H1 (cell line): ENCODE results near the gene AAK1. TPM values are rescaled to one million over a fixed set of nuclear protein-coding genes. Genes with fewer than 3 reads are reported as not detected.

Experiments
- CTCF ChIA-PET: fragments of 300-600 bp; sonication (Branson Sonifier 250); formaldehyde crosslinking; loops from one replicate; lab custom pipeline; 2021; ENCODE audit not compliant: partially characterized antibody; lab: Charles Lee
- POLR2A ChIA-PET: fragments of 300-600 bp; sonication (Branson Sonifier 250); formaldehyde crosslinking; loops from one replicate; lab custom pipeline; 2021; ENCODE audit warnings: inconsistent platforms; ENCODE audit not compliant: partially characterized antibody; lab: Charles Lee
- DNase-seq, 2 experiments: peaks; one replicate each; pipeline versions ENCODE4 v3.0.0 to v3.0.0-alpha.2; 2010 to 2022; ENCODE audit warnings: low spot score in 2 of 2, low read depth in 1 of 2, mixed read lengths in 1 of 2
- FAIRE-seq: peaks from 2 replicates; lab custom pipeline; 2011; peaks lifted over from hg19 to GRCh38; lab: Jason Lieb, UNC
- H2AFZ ChIP-seq: 2 replicates; pipeline ENCODE4 v1.8.1; 2012; ENCODE audit warnings: low read length, inconsistent platforms
- H2AK5ac ChIP-seq: 2 replicates; pipeline ENCODE4 v1.6.1; 2013; ENCODE audit warnings: low read depth, low read length
- H2BK120ac ChIP-seq: replicated peaks from 2 replicates; pipeline ENCODE3; 2013; ENCODE audit warnings: low read depth, low read length, inconsistent platforms
- H2BK12ac ChIP-seq: 2 replicates; pipeline ENCODE4 v1.6.1; 2013; ENCODE audit warnings: low read depth, low read length
- H2BK15ac ChIP-seq: 2 replicates; pipeline ENCODE4 v1.6.1; 2013; ENCODE audit warnings: low read length
- H2BK20ac ChIP-seq: 2 replicates; pipeline ENCODE4 v1.6.1; 2013; ENCODE audit warnings: low read length
- H2BK5ac ChIP-seq: 2 replicates; pipeline ENCODE4 v1.6.1; 2013; ENCODE audit warnings: low read depth, low read length
- H3K14ac ChIP-seq: 2 replicates; pipeline ENCODE4 v1.6.1; 2013; ENCODE audit warnings: inconsistent platforms; ENCODE audit not compliant: insufficient read length
- H3K18ac ChIP-seq: 2 replicates; pipeline ENCODE4 v1.6.1; 2013; ENCODE audit warnings: low read length; ENCODE audit errors: extremely low read depth
- H3K23ac ChIP-seq: 2 replicates; pipeline ENCODE4 v1.6.1; 2013; ENCODE audit warnings: inconsistent platforms; ENCODE audit not compliant: insufficient read length
- H3K23me2 ChIP-seq: 2 replicates; pipeline ENCODE4 v1.6.1; 2013; ENCODE audit warnings: low read depth, low read length
- H3K27ac ChIP-seq: 2 replicates; pipeline ENCODE4 v1.6.1; 2011; ENCODE audit warnings: low read depth, low read length, inconsistent platforms
- H3K27me3 ChIP-seq, 4 experiments: replicated peaks in 1 of 4; 1 replicate in 1 of 4; 2 replicates in 3 of 4; pipeline versions ENCODE4 v1.6.1 to v1.8.1; 2011 to 2013; ENCODE audit warnings: low read length in 3 of 4, mild to moderate bottlenecking in 3 of 4, inconsistent platforms in 2 of 4, mixed read lengths in 2 of 4, moderate library complexity in 1 of 4; ENCODE audit not compliant: control insufficient read depth in 3 of 4, insufficient read depth in 3 of 4; ENCODE audit errors: extremely low read depth in 1 of 4
- H3K36me3 ChIP-seq, 4 experiments: 2 replicates each; pipeline versions ENCODE4 v1.6.1 to v1.8.1; 2011 to 2013; ENCODE audit warnings: mild to moderate bottlenecking in 4 of 4, low read length in 3 of 4, moderate library complexity in 2 of 4, control low read depth in 1 of 4, inconsistent platforms in 1 of 4; ENCODE audit not compliant: insufficient read depth in 4 of 4, control insufficient read depth in 2 of 4
- H3K4ac ChIP-seq: replicated peaks from 2 replicates; pipeline ENCODE3; 2013; ENCODE audit warnings: low read length, low read depth, mixed read lengths, inconsistent platforms; ENCODE audit not compliant: insufficient read length
- H3K4me1 ChIP-seq, 4 experiments: replicated peaks in 1 of 4; 1 replicate in 1 of 4; 2 replicates in 3 of 4; pipeline versions ENCODE4 v1.6.1 to v1.8.1; 2011 to 2013; ENCODE audit warnings: low read length in 3 of 4, inconsistent platforms in 2 of 4, mixed read lengths in 1 of 4; ENCODE audit not compliant: insufficient read depth in 4 of 4, control insufficient read depth in 3 of 4
- H3K4me2 ChIP-seq, 2 experiments: 2 replicates each; pipeline versions ENCODE4 v1.6.1 to v1.8.1; 2011 to 2013; ENCODE audit warnings: low read depth in 2 of 2, low read length in 2 of 2, control low read depth in 1 of 2, inconsistent platforms in 1 of 2, mild to moderate bottlenecking in 1 of 2; ENCODE audit not compliant: insufficient read depth in 1 of 2
- H3K4me3 ChIP-seq, 4 experiments: fragments of 200-600, 300-600 bp in 1 of 4; sonication (generic), shearing (Covaris generic), sonication (Bioruptor Twin) in 1 of 4; 2 replicates each; pipeline versions ENCODE4 v1.5.1 to v1.8.1; 2011 to 2016; ENCODE audit warnings: low read length in 4 of 4, low read depth in 3 of 4, control low read depth in 2 of 4, inconsistent platforms in 2 of 4, mild to moderate bottlenecking in 2 of 4, mixed read lengths in 1 of 4, moderate library complexity in 1 of 4; ENCODE audit not compliant: insufficient read depth in 2 of 4; ENCODE audit errors: extremely low read depth in 1 of 4
- H3K56ac ChIP-seq: replicated peaks from 2 replicates; pipeline ENCODE3; 2013; ENCODE audit warnings: low read depth, mild to moderate bottlenecking, mixed read lengths, low read length, inconsistent platforms; ENCODE audit not compliant: insufficient read length
- H3K79me1 ChIP-seq: 2 replicates; pipeline ENCODE4 v1.6.1; 2013; ENCODE audit warnings: low read depth, low read length, control low read depth
- H3K79me2 ChIP-seq, 2 experiments: 2 replicates each; pipeline versions ENCODE4 v1.6.1 to v1.8.1; 2012 to 2013; ENCODE audit warnings: low read length in 2 of 2, mild to moderate bottlenecking in 2 of 2, inconsistent platforms in 1 of 2; ENCODE audit not compliant: insufficient read depth in 2 of 2, control insufficient read depth in 1 of 2
- H3K9ac ChIP-seq, 4 experiments: replicated peaks in 1 of 4; 1 replicate in 1 of 4; 2 replicates in 3 of 4; pipeline versions ENCODE4 v1.6.1 to v1.8.1; 2011 to 2013; ENCODE audit warnings: low read depth in 3 of 4, low read length in 3 of 4, control low read depth in 2 of 4, mild to moderate bottlenecking in 2 of 4, moderate library complexity in 2 of 4, inconsistent platforms in 1 of 4; ENCODE audit errors: extremely low read depth in 1 of 4
- H3K9me3 ChIP-seq, 2 experiments: 2 replicates each; pipeline versions ENCODE4 v1.6.1 to v1.8.1; 2012 to 2013; ENCODE audit warnings: mild to moderate bottlenecking in 2 of 2, moderate library complexity in 2 of 2, control low read depth in 1 of 2, inconsistent platforms in 1 of 2, low read depth in 1 of 2, low read length in 1 of 2, mixed read lengths in 1 of 2; ENCODE audit not compliant: insufficient read depth in 2 of 2
- H4K20me1 ChIP-seq, 2 experiments: replicated peaks in 1 of 2; 2 replicates each; pipeline versions ENCODE3 to v1.8.1; 2011 to 2013; ENCODE audit warnings: inconsistent platforms in 2 of 2, low read length in 2 of 2, mild to moderate bottlenecking in 1 of 2; ENCODE audit not compliant: insufficient read depth in 2 of 2, control insufficient read depth in 1 of 2
- H4K5ac ChIP-seq: 2 replicates; pipeline ENCODE4 v1.6.1; 2013; ENCODE audit warnings: low read length, low read depth, mixed read lengths, inconsistent platforms; ENCODE audit not compliant: insufficient read length
- H4K8ac ChIP-seq: 2 replicates; pipeline ENCODE4 v1.8.0; 2013; ENCODE audit warnings: mild to moderate bottlenecking, moderate library complexity, low read length, inconsistent platforms; ENCODE audit not compliant: insufficient read depth; ENCODE audit errors: extremely low read depth
- H4K91ac ChIP-seq: replicated peaks from 2 replicates; pipeline ENCODE3; 2013; ENCODE audit warnings: low read length, mixed read lengths, inconsistent platforms; ENCODE audit not compliant: insufficient read length
- CREB1 ChIP-seq: IDR thresholded peaks from 2 replicates; pipeline ENCODE4 v1.6.1; 2012; ENCODE audit warnings: inconsistent platforms
- EZH2 ChIP-seq: fragments of 200-600 bp; sonication (generic); IDR thresholded peaks from 2 replicates; pipeline ENCODE4 v1.7.1; 2012; ENCODE audit warnings: low read depth, mild to moderate bottlenecking, moderate library complexity, low read length, inconsistent platforms; ENCODE audit not compliant: severe bottlenecking
- JUN ChIP-seq: IDR thresholded peaks from 2 replicates; pipeline ENCODE4 v1.6.1; 2011; ENCODE audit warnings: low read depth, mild to moderate bottlenecking, improper control_type of control experiment, low read length
- KDM5A ChIP-seq: fragments of 200-600 bp; IDR thresholded peaks from 2 replicates; pipeline ENCODE4 v1.7.1; 2012; ENCODE audit warnings: mild to moderate bottlenecking, low read length, inconsistent platforms, mixed read lengths
- POLR2AphosphoS5 ChIP-seq: IDR thresholded peaks from 2 replicates; pipeline ENCODE4 v1.6.1; 2011; ENCODE audit warnings: low read depth, low read length
- RAD21 ChIP-seq, 2 experiments: IDR thresholded peaks in 1 of 2; conservative IDR thresholded peaks in 1 of 2; 2 replicates each; pipeline ENCODE4 v1.6.1; 2011; ENCODE audit warnings: low read depth in 2 of 2, low read length in 2 of 2, improper control_type of control experiment in 1 of 2, inconsistent platforms in 1 of 2, mild to moderate bottlenecking in 1 of 2, moderate library complexity in 1 of 2
- RNF2 ChIP-seq: fragments of 200-900, 300-1000 bp; sonication (generic); IDR thresholded peaks from 2 replicates; pipeline ENCODE4 v1.7.1; 2016; ENCODE audit warnings: borderline replicate concordance, low read depth, mild to moderate bottlenecking, antibody characterized with exemption, low read length; ENCODE audit not compliant: poor library complexity, severe bottlenecking; ENCODE audit errors: missing control alignments
- SAP30 ChIP-seq: fragments of 300-600 bp; sonication (generic); IDR thresholded peaks from 2 replicates; pipeline ENCODE4 v1.7.1; 2012; ENCODE audit warnings: low read length, moderate library complexity, mild to moderate bottlenecking, inconsistent platforms; ENCODE audit not compliant: insufficient read depth, insufficient replicate concordance
- SIN3A ChIP-seq, 2 experiments: IDR thresholded peaks in 1 of 2; conservative IDR thresholded peaks in 1 of 2; 2 replicates each; pipeline ENCODE4 v1.6.1; 2011 to 2012; ENCODE audit warnings: low read length in 2 of 2, improper control_type of control experiment in 1 of 2, low read depth in 1 of 2, mild to moderate bottlenecking in 1 of 2
- SIX5 ChIP-seq: IDR thresholded peaks from 2 replicates; pipeline ENCODE4 v1.6.1; 2011; ENCODE audit warnings: mild to moderate bottlenecking, low read depth, low read length
- YY1 ChIP-seq: IDR thresholded peaks from 2 replicates; pipeline ENCODE4 v1.6.1; 2011; ENCODE audit warnings: low read depth, mild to moderate bottlenecking, low read length
- WGBS, 2 experiments: shearing (Covaris generic) in 1 of 2; methylation state at CpG; one replicate each; pipeline versions ENCODE4 v1.1.6 to v1.1.7; 2013 to 2015; ENCODE audit warnings: low lambda C conversion rate in 2 of 2, mixed read lengths in 2 of 2, inconsistent platforms in 1 of 2, low coverage in 1 of 2, missing lambda C conversion rate in 1 of 2; ENCODE audit not compliant: insufficient replicate concordance in 2 of 2, insufficient coverage in 1 of 2, insufficient read length in 1 of 2; ENCODE audit errors: extremely low coverage in 1 of 2, missing lambda C conversion rate in 1 of 2; 5-methylcytosine and 5-hydroxymethylcytosine counted together
- polyA plus RNA-seq, 7 experiments: library from polyadenylated mRNA; depleted of rRNA in 3 of 7; stranded (reverse) in 5 of 7; unstranded in 2 of 7; fragments of >200 nt in 5 of 7; fragments of 200-250 nt in 2 of 7; gene quantifications; 1 replicate in 5 of 7; 2 replicates in 1 of 7; 4 replicates in 1 of 7; pipeline versions ENCODE4 v1.2.1 to v1.2.3, GENCODE V29; 2011 to 2013; ENCODE audit warnings: missing spikeins in 2 of 7, mixed read lengths in 2 of 7
- total RNA-seq: library from RNA; stranded (reverse); fragmentation: NEBNext Ultra II Directional; extraction: Animal tissue kit (Norgen Biotek cat#: 25700); gene quantifications from 2 replicates; pipeline ENCODE4 v1.2.1, GENCODE V29; 2021

AAK1 gene
- total and polyA plus RNA-seq, 2 of the 8 experiments (the other 6 are each of a cell fraction or from before 2014, with no cell fraction given): 10.0 to 40.5 TPM

DNA sequence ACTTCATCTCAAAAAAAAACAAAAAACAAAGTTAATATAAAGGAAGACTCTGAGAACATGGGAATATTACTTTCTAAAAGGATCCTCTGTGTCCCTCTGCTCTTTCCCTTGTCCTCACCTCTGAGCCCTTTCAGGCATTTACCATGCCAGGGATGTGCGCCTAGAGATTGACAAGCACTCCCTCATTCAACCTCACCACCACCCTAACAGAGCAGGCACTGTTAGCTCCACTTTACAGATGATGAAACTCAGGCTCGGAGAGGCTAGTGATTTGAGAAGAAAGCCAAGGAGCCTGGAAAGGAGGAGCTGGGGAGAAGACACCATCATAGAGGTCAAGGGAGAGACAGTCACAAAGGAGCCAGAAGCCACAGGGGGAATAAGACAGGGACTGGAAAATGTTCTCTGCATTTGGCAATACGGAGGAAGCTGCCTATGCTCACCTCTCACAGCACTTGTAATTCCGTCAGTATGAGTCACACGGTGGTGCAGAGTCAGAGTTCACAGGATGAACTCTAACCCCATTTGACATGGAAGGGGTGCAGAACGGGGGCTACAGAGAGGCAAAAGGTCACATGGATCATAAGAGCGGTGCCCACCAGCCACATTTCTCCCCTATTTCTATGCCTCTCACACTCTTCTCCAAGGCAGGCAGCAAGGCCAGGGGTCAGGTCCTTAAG lies 104.5 kb downstream of the AAK1 start:
- Histone ChIP-seq H3K4me1 (no peaks in the 10 kb centered on the region), H4K20me1 (no peaks in the 10 kb centered on the region), H2BK120ac (no peak overlapping the region), H3K79me1 (no peaks in the 10 kb centered on the region), H3K27ac (no peak overlapping the region), H4K91ac (no peak overlapping the region), H3K79me2 (no peaks in the 10 kb centered on the region), H2BK12ac (no peak overlapping the region), H3K4me3 (no peak overlapping the region), H3K27me3 (no peaks in the 10 kb centered on the region), H2AFZ (no peak overlapping the region), H3K23me2 (no peaks in the 10 kb centered on the region), H2BK5ac (0 out of 2 replicates have a peak overlapping the region, but pooled peaks have one; percentile 25), H3K36me3 (peaks cover 0 to 6% (median 3%) of the 10 kb centered on the region in 4 experiments; a peak in 3 of 8 replicates), H3K9ac (no peak overlapping the region), H2BK15ac (no peak overlapping the region), H3K4ac (no peak overlapping the region), H3K56ac (no peak overlapping the region), H2BK20ac (no peak overlapping the region), H3K4me2 (no peak overlapping the region), H3K18ac (no peak overlapping the region), H2AK5ac (no peak overlapping the region), H3K23ac (no peak overlapping the region), H3K14ac (no peak overlapping the region), H3K9me3 (no peaks in the 10 kb centered on the region), H4K5ac (no peak overlapping the region), H4K8ac (no peak overlapping the region)
- DNase-seq (no peak), FAIRE-seq (no peak)
- 85% methylated on average over 7 of the region's 7 CpGs; no CpG with 5 or more reads in 1 of the 2 experiments for WGBS, 2 experiments
- TF ChIP-seq RNF2 (no peak), RAD21 (IDR thresholded peaks at IDR 0.05 in 1 of 2, conservative IDR thresholded peaks at IDR 0.05 in 1 of 2; ENCODE audit: low read depth in 2 of 2, low read length in 2 of 2) (no peak), JUN (no peak), CREB1 (no peak), SAP30 (no peak), SIX5 (no peak), KDM5A (no peak), YY1 (no peak), EZH2 (no peak), POLR2AphosphoS5 (no peak), SIN3A (conservative IDR thresholded peaks at IDR 0.05 in 1 of 2, IDR thresholded peaks at IDR 0.05 in 1 of 2; ENCODE audit: low read depth in 1 of 2, low read length in 2 of 2) (no peak)
- POLR2A ChIA-PET: interaction anchor here (0.6 kb wide), 1 partner anchor 196 kb away, joined by 3 read pairs; no protein-coding TSS in a partner anchor
- CTCF ChIA-PET: interaction anchor here (1.0 to 2.3 kb wide), 3 partner anchors 12 to 26 kb away, joined by 3 to 6 read pairs (median 6); no protein-coding TSS in a partner anchor
